HepG2 (cell line): ENCODE measurements around the gene WDR91. TPM values are rescaled to one million over a fixed set of nuclear protein-coding genes. Genes with fewer than 3 reads are reported as not detected.

Experiments
- BCLAF1 ChIP-seq: fragments of 450-650 bp; IDR thresholded peaks from 2 replicates; pipeline ENCODE4 v1.6.1; 2017; ENCODE audit warnings: mild to moderate bottlenecking
- EP300 ChIP-seq, 3 experiments: sonication (generic) in 1 of 3; formaldehyde crosslinking in 1 of 3; IDR thresholded peaks; 2 replicates each; pipeline versions ENCODE4 v1.5.1 to v1.6.1; 2011 to 2020; ENCODE audit warnings: low read depth in 2 of 3, low read length in 2 of 3, borderline replicate concordance in 1 of 3, improper control_type of control experiment in 1 of 3, mild to moderate bottlenecking in 1 of 3, missing genetic modification reagents in 1 of 3, moderate library complexity in 1 of 3
- FOXC1 ChIP-seq: sonication (generic); formaldehyde crosslinking; IDR thresholded peaks from 2 replicates; pipeline ENCODE4 v1.8.0; 2022; ENCODE audit warnings: mild to moderate bottlenecking, missing genetic modification reagents, borderline replicate concordance
- HNF4G ChIP-seq, 2 experiments: sonication (generic) in 1 of 2; formaldehyde crosslinking in 1 of 2; IDR thresholded peaks; 2 replicates each; pipeline versions ENCODE4 v1.4.0 to v1.6.1; 2011 to 2020; ENCODE audit warnings: borderline replicate concordance in 2 of 2, low read depth in 2 of 2, mild to moderate bottlenecking in 2 of 2, low read length in 1 of 2, missing genetic modification reagents in 1 of 2, moderate library complexity in 1 of 2
- HNRNPK ChIP-seq: fragments of 200-400 bp; formaldehyde crosslinking; IDR thresholded peaks from 2 replicates; pipeline ENCODE4 v1.6.1; 2018; ENCODE audit warnings: low read length, low read depth, moderate library complexity, mild to moderate bottlenecking; ENCODE audit not compliant: poor library complexity, severe bottlenecking
- KDM4B ChIP-seq: sonication (generic); formaldehyde crosslinking; IDR thresholded peaks from 2 replicates; pipeline ENCODE4 v1.4.0; 2020; ENCODE audit warnings: missing genetic modification reagents
- KLF12 ChIP-seq: sonication (generic); formaldehyde crosslinking; IDR thresholded peaks from 2 replicates; pipeline ENCODE4 v1.4.0; 2020; ENCODE audit warnings: missing genetic modification reagents, borderline replicate concordance
- ZBTB3 ChIP-seq: sonication (generic); formaldehyde crosslinking; IDR thresholded peaks from 2 replicates; pipeline ENCODE4 v1.4.0; 2020; ENCODE audit warnings: low read depth, mild to moderate bottlenecking, moderate library complexity, missing genetic modification reagents, borderline replicate concordance
- polyA plus RNA-seq, 8 experiments: library from polyadenylated mRNA; depleted of rRNA in 3 of 8; stranded (reverse) in 7 of 8; unstranded in 1 of 8; fragments of >200 nt; fragmentation: Illumina TruSeq in 4 of 8; extraction: Trizol in 4 of 8; gene quantifications; 2 replicates each; pipeline versions ENCODE4 v1.2.1 to v1.2.3, GENCODE V29; 2011 to 2016; ENCODE audit warnings: low read depth in 4 of 8, missing spikeins in 1 of 8, mixed read lengths in 1 of 8; ENCODE audit not compliant: insufficient read depth in 1 of 8
- total RNA-seq, 5 experiments: library from RNA; depleted of rRNA; stranded (reverse); fragments of >200 nt; fragmentation: Illumina TruSeq; extraction: Trizol; gene quantifications; 2 replicates each; pipeline ENCODE4 v1.2.3, GENCODE V29; 2016; ENCODE audit warnings: low read depth in 1 of 5
- TF ChIP-seq, protein P1 (sequence below): sonication (generic); formaldehyde crosslinking; IDR thresholded peaks from 2 replicates; pipeline ENCODE4 v1.4.0; 2020; ENCODE audit warnings: missing genetic modification reagents
- TF ChIP-seq, protein P2 (sequence below): sonication (generic); formaldehyde crosslinking; IDR thresholded peaks from 2 replicates; pipeline ENCODE4 v1.4.0; 2020; ENCODE audit warnings: mild to moderate bottlenecking, missing genetic modification reagents

The WDR91 gene
- total and polyA plus RNA-seq, 2 of the 13 experiments (the other 11 are each of a cell fraction or from before 2014, with no cell fraction given), result 11.6 to 12.1 TPM

DNA sequence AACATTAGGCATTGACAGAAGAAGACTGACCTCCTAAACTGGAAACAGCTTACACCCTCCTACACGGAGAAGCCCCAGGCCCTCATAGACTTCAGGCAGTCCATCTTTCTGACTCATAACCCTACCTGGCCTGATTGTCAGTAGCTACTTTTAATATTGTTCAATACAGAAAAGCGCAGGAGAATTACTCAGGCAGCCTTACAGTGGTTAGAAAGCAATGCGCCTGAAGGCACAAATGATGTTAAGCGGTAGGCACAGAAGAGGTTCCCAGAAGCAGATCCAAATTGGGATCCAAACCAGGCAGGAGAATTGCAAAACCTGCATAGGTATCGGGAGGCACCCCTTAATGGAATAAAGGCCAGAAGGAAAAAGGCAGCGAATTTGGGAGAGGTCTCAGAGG lies 35.4 kb downstream of the WDR91 start (continued):
- TF ChIP-seq HNF4G (IDR thresholded peaks at IDR 0.05; ENCODE audit: borderline replicate concordance, low read depth, low read length), result no peak
- no peak for TF ChIP-seq HNF4G (CRISPR knock-in tag; IDR thresholded peaks at IDR 0.05; ENCODE audit: borderline replicate concordance, low read depth)
- TF ChIP-seq HNRNPK, result no peak
- TF ChIP-seq, protein P1, sequence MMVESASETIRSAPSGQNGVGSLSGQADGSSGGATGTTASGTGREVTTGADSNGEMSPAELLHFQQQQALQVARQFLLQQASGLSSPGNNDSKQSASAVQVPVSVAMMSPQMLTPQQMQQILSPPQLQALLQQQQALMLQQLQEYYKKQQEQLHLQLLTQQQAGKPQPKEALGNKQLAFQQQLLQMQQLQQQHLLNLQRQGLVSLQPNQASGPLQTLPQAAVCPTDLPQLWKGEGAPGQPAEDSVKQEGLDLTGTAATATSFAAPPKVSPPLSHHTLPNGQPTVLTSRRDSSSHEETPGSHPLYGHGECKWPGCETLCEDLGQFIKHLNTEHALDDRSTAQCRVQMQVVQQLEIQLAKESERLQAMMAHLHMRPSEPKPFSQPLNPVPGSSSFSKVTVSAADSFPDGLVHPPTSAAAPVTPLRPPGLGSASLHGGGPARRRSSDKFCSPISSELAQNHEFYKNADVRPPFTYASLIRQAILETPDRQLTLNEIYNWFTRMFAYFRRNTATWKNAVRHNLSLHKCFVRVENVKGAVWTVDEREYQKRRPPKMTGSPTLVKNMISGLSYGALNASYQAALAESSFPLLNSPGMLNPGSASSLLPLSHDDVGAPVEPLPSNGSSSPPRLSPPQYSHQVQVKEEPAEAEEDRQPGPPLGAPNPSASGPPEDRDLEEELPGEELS, result no peak
- TF ChIP-seq KLF12 (CRISPR knock-in tag), result no peak
- TF ChIP-seq, protein P2, sequence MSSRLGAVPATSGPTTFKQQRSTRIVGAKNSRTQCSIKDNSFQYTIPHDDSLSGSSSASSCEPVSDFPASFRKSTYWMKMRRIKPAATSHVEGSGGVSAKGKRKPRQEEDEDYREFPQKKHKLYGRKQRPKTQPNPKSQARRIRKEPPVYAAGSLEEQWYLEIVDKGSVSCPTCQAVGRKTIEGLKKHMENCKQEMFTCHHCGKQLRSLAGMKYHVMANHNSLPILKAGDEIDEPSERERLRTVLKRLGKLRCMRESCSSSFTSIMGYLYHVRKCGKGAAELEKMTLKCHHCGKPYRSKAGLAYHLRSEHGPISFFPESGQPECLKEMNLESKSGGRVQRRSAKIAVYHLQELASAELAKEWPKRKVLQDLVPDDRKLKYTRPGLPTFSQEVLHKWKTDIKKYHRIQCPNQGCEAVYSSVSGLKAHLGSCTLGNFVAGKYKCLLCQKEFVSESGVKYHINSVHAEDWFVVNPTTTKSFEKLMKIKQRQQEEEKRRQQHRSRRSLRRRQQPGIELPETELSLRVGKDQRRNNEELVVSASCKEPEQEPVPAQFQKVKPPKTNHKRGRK (CRISPR knock-in tag), result no peak
- no peak for TF ChIP-seq EP300 (IDR thresholded peaks at IDR 0.05; ENCODE audit: low read depth in 2 of 2, low read length in 2 of 2)
- TF ChIP-seq EP300 (CRISPR knock-in tag; IDR thresholded peaks at IDR 0.05; ENCODE audit: borderline replicate concordance), result no peak
- no peak for TF ChIP-seq ZBTB3
- no peak for TF ChIP-seq KDM4B (CRISPR knock-in tag)
- TF ChIP-seq FOXC1 (CRISPR knock-in tag), result no peak
- no peak for TF ChIP-seq BCLAF1
- TF ChIP-seq, all 625 proteins: peak for 0
